ENCODE results near the gene KCNE2.

The KCNE2 gene

DNA sequence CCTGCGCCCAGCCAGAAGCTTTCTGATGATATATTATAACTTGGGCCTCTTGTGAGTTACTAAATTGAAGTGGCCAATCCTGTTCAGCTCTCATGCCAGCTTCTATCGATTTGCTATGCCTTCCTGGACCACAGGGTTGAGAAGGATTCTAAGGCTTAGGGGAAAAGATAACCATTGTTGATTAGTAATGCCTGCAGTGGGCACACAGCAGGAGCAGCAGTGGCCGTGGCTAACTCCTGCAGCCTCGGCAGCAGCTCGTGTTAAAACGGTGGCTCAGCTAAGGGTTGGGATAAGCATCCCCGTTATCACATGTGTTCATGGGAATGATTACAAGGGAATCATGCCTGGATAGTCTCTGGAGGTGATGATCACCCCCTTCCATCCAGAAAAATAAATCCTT is 20.5 kb upstream of the KCNE2 start:
- Mint-ChIP-seq H3K36me3 (no peaks in the 10 kb centered on the region), H3K27ac (no peak overlapping the region), H3K4me3 (no peak overlapping the region), H3K9me3 (no peaks in the 10 kb centered on the region), H3K27me3 (peaks cover 24% of the 10 kb centered on the region), H3K4me1 (peaks cover 4% of the 10 kb centered on the region)
- DNase-seq, result no peak
- CTCF ChIA-PET, result interaction anchor here (0.6 to 1.2 kb wide), 3 partner anchors 10 to 420 kb away, joined by 3 to 8 read pairs (median 3); no protein-coding TSS in a partner anchor

DNA sequence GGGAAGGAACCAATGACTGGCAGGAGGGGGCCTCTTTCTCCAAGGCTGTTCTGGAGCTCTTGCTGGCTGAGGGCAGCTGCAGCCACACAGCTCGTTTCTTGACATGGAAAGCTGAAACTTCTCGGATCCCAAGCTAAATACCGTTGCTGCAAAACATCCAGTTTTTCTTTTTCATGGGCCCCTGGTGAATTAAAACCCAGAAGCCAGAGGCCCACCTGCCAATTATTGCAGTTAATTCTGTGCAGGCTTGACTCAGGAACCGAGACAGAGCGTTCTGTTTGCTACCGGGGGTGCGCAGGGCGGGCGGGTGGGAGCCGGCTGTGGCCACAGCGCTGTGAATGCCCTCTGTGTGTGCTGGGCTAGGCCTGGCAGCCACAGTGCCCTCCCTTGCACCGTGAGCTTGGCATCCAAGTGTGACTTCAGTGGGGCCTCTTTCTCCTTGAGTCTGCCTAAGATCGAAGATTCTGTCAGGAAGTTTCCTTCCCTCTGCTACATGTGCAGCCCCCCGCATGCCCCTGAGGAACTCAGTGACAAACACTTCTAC is 19.9 kb upstream of the KCNE2 start:
- Mint-ChIP-seq H3K27me3 (peaks cover 24% of the 10 kb centered on the region), H3K4me1 (peaks cover 4% of the 10 kb centered on the region), H3K9me3 (no peaks in the 10 kb centered on the region), H3K27ac (no peak overlapping the region), H3K4me3 (no peak overlapping the region), H3K36me3 (no peaks in the 10 kb centered on the region)
- no peak for DNase-seq
- CTCF ChIA-PET, result interaction anchor here (0.6 to 1.2 kb wide), 3 partner anchors 10 to 420 kb away, joined by 3 to 8 read pairs (median 3); no protein-coding TSS in a partner anchor

DNA sequence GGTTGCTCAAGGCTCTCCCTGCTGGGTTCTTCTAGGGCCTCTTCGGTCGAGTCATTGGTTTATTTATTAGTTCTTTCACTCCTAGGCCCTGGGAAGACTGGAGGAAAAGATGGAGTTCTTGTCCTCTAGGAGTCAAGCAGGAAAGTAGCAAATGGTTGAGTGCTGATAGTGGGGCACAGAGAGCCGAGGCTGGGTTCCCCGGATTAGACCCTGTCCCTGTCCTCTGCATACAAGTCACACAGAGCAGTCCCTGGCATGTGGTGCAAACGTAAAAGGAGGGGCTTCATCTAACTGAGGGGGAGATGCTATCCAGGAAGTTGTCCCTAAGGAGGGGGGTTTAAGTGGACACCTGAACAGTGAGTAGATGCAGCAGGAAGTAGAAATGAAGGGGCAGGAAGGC is 19.2 kb upstream of the KCNE2 start:
- CTCF ChIA-PET, result interaction anchor here (1.2 to 2.3 kb wide), 2 partner anchors 420 to 421 kb away, joined by 8 to 16 read pairs; no protein-coding TSS in a partner anchor
- DNase-seq, result no peak
- no peak overlapping the region for H3K4me3 Mint-ChIP-seq

DNA sequence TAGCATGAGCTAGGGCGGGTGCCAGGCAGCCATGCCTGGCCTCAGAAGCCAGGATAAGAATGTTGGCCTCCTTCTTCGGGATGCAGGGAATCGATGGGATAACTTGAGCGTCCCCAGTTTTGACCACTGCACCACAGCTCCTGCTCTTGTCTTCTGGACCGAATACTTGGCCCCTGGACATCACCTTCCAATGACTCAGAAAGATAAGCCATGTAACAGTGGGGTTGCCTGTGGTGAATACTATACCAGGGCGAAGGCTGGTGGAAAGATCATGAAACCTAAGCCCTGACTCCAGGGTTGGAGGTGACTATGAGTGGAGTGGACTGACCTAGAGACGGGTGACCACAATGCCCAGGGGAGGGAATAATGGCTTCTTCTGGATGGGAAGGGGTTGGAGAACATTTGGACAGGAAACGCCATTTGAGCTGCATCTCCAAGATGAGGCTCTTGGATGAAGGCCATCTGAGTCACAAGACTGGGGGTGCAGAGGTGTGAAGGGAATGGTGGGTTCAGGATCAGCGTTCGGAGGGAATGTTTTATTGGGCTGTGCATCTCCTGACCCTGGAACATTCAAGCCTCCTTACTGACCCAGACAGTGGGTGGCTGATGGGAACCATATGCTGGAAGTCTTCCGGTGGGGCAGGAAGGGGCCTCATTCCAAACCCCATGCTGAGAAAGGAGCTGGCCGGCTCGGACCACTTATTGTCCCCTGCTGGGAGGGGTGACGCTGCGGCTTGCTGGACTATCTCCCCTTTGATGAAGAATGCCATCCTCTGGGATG is 18.5 kb upstream of the KCNE2 start:
- no peaks in the 10 kb centered on the region for H3K36me3 Mint-ChIP-seq
- DNase-seq, result no peak
- H3K27me3 Mint-ChIP-seq, result peaks cover 28% of the 10 kb centered on the region
- H3K4me3 Mint-ChIP-seq, result no peak overlapping the region
- peaks cover 4% of the 10 kb centered on the region for H3K4me1 Mint-ChIP-seq
- no peaks in the 10 kb centered on the region for H3K9me3 Mint-ChIP-seq
- CTCF ChIA-PET, result interaction anchor here (1.4 to 2.3 kb wide), 2 partner anchors 211 to 421 kb away, joined by 3 to 16 read pairs; no protein-coding TSS in a partner anchor
- no peak overlapping the region for H3K27ac Mint-ChIP-seq

More for the DNA sequence above, 19.2 kb upstream of the KCNE2 start:
- no peaks in the 10 kb centered on the region for H3K36me3 Mint-ChIP-seq
- H3K9me3 Mint-ChIP-seq, result no peaks in the 10 kb centered on the region
- H3K4me1 Mint-ChIP-seq, result peaks cover 4% of the 10 kb centered on the region
- H3K27ac Mint-ChIP-seq, result no peak overlapping the region
- peaks cover 24% of the 10 kb centered on the region for H3K27me3 Mint-ChIP-seq

DNA sequence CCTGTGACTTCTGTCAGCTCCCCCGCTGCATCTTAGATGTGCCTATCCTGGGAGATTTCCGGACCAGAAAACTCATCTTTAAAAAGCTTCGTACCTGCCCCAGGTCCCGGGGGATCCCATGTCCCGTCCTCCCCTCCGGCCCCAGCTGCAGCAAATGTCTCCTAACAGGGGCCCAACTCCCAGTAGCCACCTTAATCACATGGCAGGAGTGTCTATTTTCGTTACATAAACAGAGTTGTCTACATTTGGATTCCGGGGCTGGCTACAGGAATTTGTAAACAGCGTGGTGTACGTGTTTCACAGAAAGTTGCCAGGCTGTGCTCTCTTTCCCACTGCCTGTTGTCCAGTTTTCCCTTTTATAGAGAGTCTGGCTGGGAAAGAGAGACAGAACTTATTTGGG is 17.9 kb upstream of the KCNE2 start:
- CTCF ChIA-PET, result interaction anchor here (1.4 to 2.3 kb wide), 2 partner anchors 212 to 422 kb away, joined by 3 to 16 read pairs; no protein-coding TSS in a partner anchor

DNA sequence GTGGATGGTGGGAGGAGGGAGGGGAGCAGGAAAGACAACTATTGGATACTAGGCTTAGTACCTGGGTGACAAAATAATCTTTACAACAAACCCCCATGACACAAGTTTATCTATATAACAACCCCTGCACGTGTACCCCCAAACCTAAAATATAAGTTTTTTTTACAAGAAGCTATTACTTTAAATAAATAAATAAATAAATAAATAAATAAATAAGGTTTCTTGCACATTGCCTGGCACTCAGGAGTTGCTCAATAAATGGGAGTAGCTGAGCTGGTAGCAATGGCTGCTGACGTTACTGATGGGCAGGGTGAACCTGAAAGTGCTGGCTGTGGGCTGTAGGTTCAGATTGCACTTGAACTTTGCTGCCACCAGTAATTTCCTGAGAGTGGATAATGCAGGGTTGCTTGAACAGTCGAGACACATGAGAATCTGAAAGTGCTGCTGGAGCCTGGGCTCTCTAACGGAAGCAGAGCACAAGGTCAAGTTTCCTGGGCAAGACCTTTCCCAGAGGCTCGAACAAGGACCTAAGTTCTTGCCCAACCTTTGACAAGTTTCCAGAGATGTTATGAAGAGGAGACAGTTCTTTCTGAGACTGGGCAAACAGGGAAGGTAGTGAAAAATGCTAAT is 14.8 kb upstream of the KCNE2 start:
- peaks cover 44% of the 10 kb centered on the region for H3K27me3 Mint-ChIP-seq
- peaks cover 9% of the 10 kb centered on the region for H3K4me1 Mint-ChIP-seq
- no peaks in the 10 kb centered on the region for H3K36me3 Mint-ChIP-seq
- DNase-seq, result no peak
- no peak overlapping the region for H3K27ac Mint-ChIP-seq
- peaks cover 4% of the 10 kb centered on the region for H3K9me3 Mint-ChIP-seq
- CTCF ChIA-PET, result interaction anchor here (1.2 to 5.9 kb wide), 6 partner anchors 14 to 454 kb away, joined by 3 to 153 read pairs (median 8); no protein-coding TSS in a partner anchor
- no peak overlapping the region for H3K4me3 Mint-ChIP-seq

More for the DNA sequence above, 17.9 kb upstream of the KCNE2 start:
- Mint-ChIP-seq H3K27ac (no peak overlapping the region), H3K27me3 (peaks cover 28% of the 10 kb centered on the region), H3K4me3 (no peak overlapping the region), H3K36me3 (no peaks in the 10 kb centered on the region), H3K9me3 (no peaks in the 10 kb centered on the region), H3K4me1 (peaks cover 4% of the 10 kb centered on the region)
- DNase-seq, result no peak

DNA sequence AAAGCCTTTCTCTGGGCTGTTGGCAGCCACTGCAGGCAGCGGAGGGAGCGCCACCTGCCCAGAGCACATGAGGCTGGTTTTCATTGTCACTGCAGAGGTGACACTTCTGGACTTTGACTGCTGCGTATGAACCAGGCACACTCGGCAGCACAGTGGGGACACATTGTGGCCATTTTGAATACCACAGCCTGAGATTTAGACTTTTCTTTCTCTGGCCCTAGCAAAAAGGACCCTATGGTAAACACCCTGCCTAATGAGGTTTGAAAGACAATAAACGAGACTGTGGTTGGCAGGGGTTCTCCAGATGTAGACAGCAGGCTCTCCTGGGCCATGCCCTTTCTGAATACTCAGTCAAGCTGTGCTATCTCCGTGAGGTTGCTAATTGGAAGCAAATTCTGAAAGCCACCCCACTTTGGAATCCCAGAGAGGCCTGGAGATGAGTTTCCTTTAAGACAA is 12.0 kb upstream of the KCNE2 start:
- DNase-seq, result peak; percentile 28
- CTCF ChIA-PET, result interaction anchor here (1.8 to 5.9 kb wide), 2 partner anchors 11 to 429 kb away, joined by 5 to 153 read pairs; no protein-coding TSS in a partner anchor
- Mint-ChIP-seq H3K36me3 (no peaks in the 10 kb centered on the region), H3K4me1 (peaks cover 9% of the 10 kb centered on the region), H3K9me3 (peaks cover 4% of the 10 kb centered on the region), H3K27ac (no peak overlapping the region), H3K27me3 (peaks cover 47% of the 10 kb centered on the region), H3K4me3 (no peak overlapping the region)

DNA sequence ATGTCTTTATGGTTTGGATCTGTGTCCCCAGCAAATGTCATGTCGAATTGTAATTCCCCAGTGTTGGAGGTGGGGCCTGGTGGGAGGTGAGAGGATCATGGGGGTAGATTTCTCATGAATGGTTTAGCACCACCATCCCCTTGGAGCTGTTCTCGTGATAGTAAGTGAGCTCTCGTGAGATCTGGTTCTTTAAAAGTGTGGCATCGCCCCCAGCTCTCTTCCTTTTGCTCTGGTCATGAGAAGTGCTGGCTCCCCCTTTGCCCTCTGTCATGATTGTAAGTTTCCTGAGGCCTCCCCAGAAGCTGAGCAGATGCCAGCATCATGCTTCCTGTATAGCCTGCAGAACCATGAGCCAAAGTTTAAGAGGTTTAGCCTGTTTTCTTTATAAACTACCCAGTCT is 11.2 kb upstream of the KCNE2 start:
- CTCF ChIA-PET, result interaction anchor here (5.9 kb wide), 1 partner anchor 430 kb away, joined by 153 read pairs; no protein-coding TSS in a partner anchor
- peaks cover 54% of the 10 kb centered on the region for H3K27me3 Mint-ChIP-seq
- no peak overlapping the region for H3K27ac Mint-ChIP-seq
- DNase-seq, result no peak
- H3K36me3 Mint-ChIP-seq, result no peaks in the 10 kb centered on the region
- peaks cover 9% of the 10 kb centered on the region for H3K4me1 Mint-ChIP-seq
- H3K9me3 Mint-ChIP-seq, result peaks cover 4% of the 10 kb centered on the region
- no peak overlapping the region for H3K4me3 Mint-ChIP-seq

DNA sequence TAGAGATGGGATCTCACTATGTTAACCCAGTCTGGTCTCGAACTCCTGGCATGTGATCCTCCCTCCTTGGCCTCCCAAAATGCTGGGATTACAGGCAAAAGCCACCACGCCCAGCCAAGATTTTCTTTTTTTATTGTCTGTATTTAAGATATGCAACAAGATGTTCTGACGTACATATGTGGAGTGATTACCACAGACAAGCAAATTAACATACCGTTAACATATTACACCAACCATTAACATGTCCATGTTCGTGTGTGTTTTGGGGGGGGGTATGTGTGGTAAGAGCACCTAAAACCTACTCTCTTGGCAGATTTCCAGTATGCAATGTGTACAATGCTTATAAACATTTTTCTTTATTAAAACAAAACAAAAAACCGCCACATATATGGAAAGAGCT is 10.6 kb upstream of the KCNE2 start:
- Mint-ChIP-seq H3K36me3 (no peaks in the 10 kb centered on the region), H3K27ac (no peak overlapping the region), H3K9me3 (peaks cover 4% of the 10 kb centered on the region), H3K4me3 (no peak overlapping the region), H3K4me1 (peaks cover 5% of the 10 kb centered on the region), H3K27me3 (peaks cover 50% of the 10 kb centered on the region)
- DNase-seq, result no peak
- CTCF ChIA-PET, result no interaction called here

DNA sequence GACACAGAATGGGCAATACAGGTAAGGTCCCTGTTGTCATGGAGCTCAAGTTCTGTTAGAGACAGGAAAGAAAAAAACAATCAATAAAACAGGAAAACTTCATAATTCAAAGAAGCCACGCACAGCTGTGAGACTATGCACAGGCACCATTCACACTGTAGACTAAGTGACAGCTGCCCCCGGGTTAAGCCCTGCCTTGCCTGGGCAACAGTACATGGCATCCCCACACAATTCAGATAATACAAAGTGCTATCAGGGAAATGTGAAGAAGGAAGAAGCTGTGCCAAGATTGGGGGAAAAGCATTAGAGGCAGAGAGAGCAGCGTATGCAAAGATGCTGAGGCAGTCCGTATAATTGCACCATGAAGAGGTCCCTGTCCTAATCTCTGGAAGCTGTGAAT is 9.0 kb upstream of the KCNE2 start:
- CTCF ChIA-PET, result interaction anchor here (5.4 kb wide), 1 partner anchor 431 kb away, joined by 31 read pairs; no protein-coding TSS in a partner anchor
- peaks cover 4% of the 10 kb centered on the region for H3K9me3 Mint-ChIP-seq
- no peak overlapping the region for H3K4me3 Mint-ChIP-seq
- H3K27me3 Mint-ChIP-seq, result peaks cover 59% of the 10 kb centered on the region
- no peaks in the 10 kb centered on the region for H3K36me3 Mint-ChIP-seq
- H3K4me1 Mint-ChIP-seq, result peaks cover 5% of the 10 kb centered on the region
- no peak overlapping the region for H3K27ac Mint-ChIP-seq
- no peak for DNase-seq

DNA sequence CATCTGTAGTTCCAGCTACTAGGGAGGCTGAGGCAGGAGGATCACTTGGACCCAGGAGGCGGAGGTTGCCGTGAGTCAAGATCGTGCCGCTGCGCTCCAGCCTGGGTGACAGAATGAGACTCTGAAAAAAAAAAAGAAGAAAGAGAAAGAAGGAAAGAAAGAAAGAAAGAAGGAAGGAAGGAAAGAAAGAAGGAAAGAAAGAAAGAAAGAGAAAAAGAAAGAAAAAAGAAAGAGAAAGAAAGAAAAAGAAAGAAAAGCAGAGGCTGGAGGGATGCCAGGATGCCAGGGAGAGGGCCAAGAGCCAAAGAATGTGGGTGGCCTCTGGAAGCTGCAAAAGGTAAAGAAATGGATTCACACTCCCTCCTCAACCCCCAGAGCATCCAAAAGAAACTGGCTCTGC is 8.2 kb upstream of the KCNE2 start:
- Mint-ChIP-seq H3K4me1 (peaks cover 5% of the 10 kb centered on the region), H3K36me3 (no peaks in the 10 kb centered on the region), H3K4me3 (no peak overlapping the region), H3K9me3 (peaks cover 4% of the 10 kb centered on the region), H3K27ac (no peak overlapping the region), H3K27me3 (peaks cover 56% of the 10 kb centered on the region)
- no peak for DNase-seq
- CTCF ChIA-PET, result interaction anchor here (1.5 to 5.4 kb wide), 2 partner anchors 12 to 432 kb away, joined by 6 to 31 read pairs; no protein-coding TSS in a partner anchor

DNA sequence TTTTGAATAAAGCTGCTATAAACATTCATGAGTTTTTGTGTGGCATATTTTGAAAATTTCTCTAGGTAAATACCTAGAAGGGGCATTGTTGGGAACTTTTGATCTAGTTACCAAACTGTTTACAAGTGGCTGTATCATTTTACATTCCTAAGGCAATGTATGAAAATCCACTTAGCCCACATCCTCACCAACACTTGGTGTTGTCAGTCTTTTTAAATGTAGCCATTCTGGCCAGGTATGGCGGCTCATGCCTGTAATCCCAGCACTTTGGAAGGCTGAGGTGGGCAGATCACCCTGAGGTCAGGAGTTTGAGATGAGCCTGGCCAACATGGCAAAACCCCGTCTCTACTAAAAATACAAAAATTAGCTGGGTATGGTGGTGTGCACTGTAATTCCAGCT is 5.9 kb upstream of the KCNE2 start:
- Mint-ChIP-seq H3K27ac (no peak overlapping the region), H3K4me1 (peaks cover 11% of the 10 kb centered on the region), H3K9me3 (no peaks in the 10 kb centered on the region), H3K36me3 (no peaks in the 10 kb centered on the region), H3K4me3 (no peak overlapping the region), H3K27me3 (peaks cover 50% of the 10 kb centered on the region)
- no peak for DNase-seq
- CTCF ChIA-PET, result interaction anchor here (5.4 kb wide), 1 partner anchor 434 kb away, joined by 31 read pairs; no protein-coding TSS in a partner anchor

DNA sequence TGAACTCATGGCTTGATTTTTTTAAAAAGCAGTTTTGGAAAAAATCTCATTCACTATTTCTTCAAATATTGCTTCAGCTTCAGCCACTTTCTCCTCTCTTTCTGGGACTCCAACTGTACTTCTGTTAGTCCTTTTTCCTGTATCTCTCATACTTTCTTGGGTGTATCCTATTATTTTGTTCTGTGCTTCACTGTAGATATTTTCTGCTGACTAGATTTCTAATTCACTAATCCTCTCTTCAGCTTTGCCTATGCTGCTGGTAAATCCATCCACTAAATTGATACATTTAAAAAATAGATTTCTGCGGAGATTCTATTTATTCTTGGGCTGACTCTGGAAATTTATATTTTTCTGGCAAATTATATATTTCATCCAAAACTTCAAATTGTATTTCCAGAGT is 4.9 kb upstream of the KCNE2 start:
- H3K9me3 Mint-ChIP-seq, result no peaks in the 10 kb centered on the region
- peaks cover 8% of the 10 kb centered on the region for H3K4me1 Mint-ChIP-seq
- no peaks in the 10 kb centered on the region for H3K36me3 Mint-ChIP-seq
- no peak overlapping the region for H3K27ac Mint-ChIP-seq
- no peak for DNase-seq
- CTCF ChIA-PET, result interaction anchor here (5.4 kb wide), 1 partner anchor 435 kb away, joined by 31 read pairs; no protein-coding TSS in a partner anchor
- peaks cover 51% of the 10 kb centered on the region for H3K27me3 Mint-ChIP-seq
- no peak overlapping the region for H3K4me3 Mint-ChIP-seq

All from activated naive CD4-positive, alpha-beta T cell treated with anti-CD3 and anti-CD28 coated beads, Interleukin-2, amount 10 ng/mL, durations not matched to agents 7 days and 5 days (primary cell).